SK-N-MC (cell line): ENCODE data around the gene ZNF260.

Source experiments
- EZH2 ChIP-seq: fragments of 200-600 bp; sonication (generic); IDR thresholded peaks from one replicate; pipeline ENCODE4 v1.6.1; 2017; ENCODE audit warnings: antibody characterized with exemption
- POLR2AphosphoS5 ChIP-seq: IDR thresholded peaks from 2 replicates; pipeline ENCODE4 v1.6.1; 2012; ENCODE audit warnings: mild to moderate bottlenecking, low read depth, low read length, borderline replicate concordance

DNA sequence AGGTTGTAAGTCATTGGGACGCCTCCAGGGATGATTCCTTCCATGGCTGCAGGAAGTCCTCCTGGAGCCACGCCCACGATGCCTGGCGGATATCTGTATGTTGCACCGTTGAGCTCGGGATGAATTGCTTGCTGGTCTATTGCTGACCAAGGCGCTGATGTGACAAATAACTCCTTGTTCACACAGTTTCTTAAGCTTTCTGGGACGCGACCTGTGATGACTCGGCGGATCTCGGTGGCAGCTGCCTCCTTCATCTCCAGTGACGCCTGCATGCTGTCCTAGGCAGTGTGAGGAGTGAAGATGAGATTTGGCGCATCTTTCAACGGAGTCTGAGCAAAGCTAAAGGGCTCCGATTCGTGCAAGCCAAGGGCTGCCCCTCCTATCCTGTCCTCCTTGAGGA, 31.1 kb downstream of the ZNF260 start:
- no peak for TF ChIP-seq EZH2
- no peak for TF ChIP-seq POLR2AphosphoS5
